A673 (cell line): ENCODE results near the gene NAGLU. TPM values are rescaled to one million over a fixed set of nuclear protein-coding genes. Genes with fewer than 3 reads are reported as not detected.
A peak's percentile ranks its signal among the peaks of the same experiment; 100 is the strongest.

Experiments
- BruUV-seq: library from RNA; stranded (reverse); fragments of 400-500 nt; replicated peaks from 2 replicates; lab custom pipeline; 2021; lab: Mats Ljungman, UMichigan
- CTCF ChIA-PET: fragments of 300-600 bp; sonication (Branson Sonifier 250); formaldehyde crosslinking; loops from one replicate; lab custom pipeline; 2022; ENCODE audit warnings: antibody characterized with exemption; lab: Charles Lee
- POLR2A ChIA-PET: fragments of 300-600 bp; sonication (Branson Sonifier 250); formaldehyde crosslinking; loops from one replicate; lab custom pipeline; 2022; ENCODE audit warnings: antibody characterized with exemption; ENCODE audit not compliant: low non-redundant PET; lab: Charles Lee
- DNase-seq: peaks from one replicate; pipeline ENCODE4 v3.0.0-alpha.2; 2015; ENCODE audit warnings: low spot score
- H3K27ac ChIP-seq: fragments of 200-600 bp; sonication (generic); 2 replicates; pipeline ENCODE4 v1.5.1; 2016; ENCODE audit warnings: mixed run types, low read depth, mild to moderate bottlenecking, mixed read lengths, antibody characterized with exemption, low read length; ENCODE audit not compliant: poor library complexity, severe bottlenecking
- H3K27me3 ChIP-seq: fragments of 200-600 bp; sonication (generic); replicated peaks from 2 replicates; pipeline ENCODE4 v1.6.1; 2017; ENCODE audit warnings: mixed run types, low read depth, mild to moderate bottlenecking, mixed read lengths, antibody characterized with exemption, low read length; ENCODE audit not compliant: insufficient read depth, poor library complexity
- H3K36me3 ChIP-seq: fragments of 200-600 bp; sonication (generic); 2 replicates; pipeline ENCODE4 v1.6.1; 2016; ENCODE audit warnings: mixed run types, mild to moderate bottlenecking, mixed read lengths, antibody characterized with exemption, low read length; ENCODE audit not compliant: insufficient read depth, poor library complexity, severe bottlenecking
- H3K4me1 ChIP-seq: fragments of 200-600 bp; sonication (generic); 2 replicates; pipeline ENCODE4 v1.6.1; 2017; ENCODE audit warnings: mixed run types, mild to moderate bottlenecking, mixed read lengths, antibody characterized with exemption, low read length; ENCODE audit not compliant: insufficient read depth, poor library complexity, severe bottlenecking
- H3K4me3 ChIP-seq: fragments of 200-600 bp; sonication (generic); 2 replicates; pipeline ENCODE4 v1.5.1; 2016; ENCODE audit warnings: low read depth, mixed run types, mild to moderate bottlenecking, mixed read lengths, low read length; ENCODE audit not compliant: poor library complexity, severe bottlenecking
- H3K9me3 ChIP-seq: fragments of 200-600 bp; sonication (generic); 2 replicates; pipeline ENCODE4 v1.6.1; 2016; ENCODE audit warnings: mixed run types, low read depth, mild to moderate bottlenecking, mixed read lengths, antibody characterized with exemption, low read length; ENCODE audit not compliant: poor library complexity, severe bottlenecking
- EZH2 ChIP-seq: fragments of 200-600 bp; sonication (generic); IDR thresholded peaks from 2 replicates; pipeline ENCODE4 v1.6.1; 2017; ENCODE audit warnings: borderline replicate concordance, low read depth, mild to moderate bottlenecking, mixed read lengths, antibody characterized with exemption, low read length; ENCODE audit not compliant: poor library complexity, severe bottlenecking
- intact Hi-C: fragments of 100-400 bp; cut with micrococcal nuclease; formaldehyde crosslinking; loops from one replicate; pipeline ENCODE4 v1.10.0; 2022; ENCODE audit not compliant: unreplicated experiment
- total RNA-seq: library from RNA; stranded (reverse); gene quantifications from 2 replicates; pipeline ENCODE4 v1.2.3, GENCODE V29; 2021
- TF ChIP-seq, protein P1 (sequence below): fragments of 300-800, 200-600 bp; sonication (generic); conservative IDR thresholded peaks from 2 replicates; pipeline ENCODE4 v1.5.1; 2017; ENCODE audit warnings: low read depth, mild to moderate bottlenecking, antibody characterized with exemption, low read length, moderate library complexity, mixed read lengths

Gene NAGLU
- total RNA-seq, 1 experiment from 2014 or later = 9.6 TPM

DNA sequence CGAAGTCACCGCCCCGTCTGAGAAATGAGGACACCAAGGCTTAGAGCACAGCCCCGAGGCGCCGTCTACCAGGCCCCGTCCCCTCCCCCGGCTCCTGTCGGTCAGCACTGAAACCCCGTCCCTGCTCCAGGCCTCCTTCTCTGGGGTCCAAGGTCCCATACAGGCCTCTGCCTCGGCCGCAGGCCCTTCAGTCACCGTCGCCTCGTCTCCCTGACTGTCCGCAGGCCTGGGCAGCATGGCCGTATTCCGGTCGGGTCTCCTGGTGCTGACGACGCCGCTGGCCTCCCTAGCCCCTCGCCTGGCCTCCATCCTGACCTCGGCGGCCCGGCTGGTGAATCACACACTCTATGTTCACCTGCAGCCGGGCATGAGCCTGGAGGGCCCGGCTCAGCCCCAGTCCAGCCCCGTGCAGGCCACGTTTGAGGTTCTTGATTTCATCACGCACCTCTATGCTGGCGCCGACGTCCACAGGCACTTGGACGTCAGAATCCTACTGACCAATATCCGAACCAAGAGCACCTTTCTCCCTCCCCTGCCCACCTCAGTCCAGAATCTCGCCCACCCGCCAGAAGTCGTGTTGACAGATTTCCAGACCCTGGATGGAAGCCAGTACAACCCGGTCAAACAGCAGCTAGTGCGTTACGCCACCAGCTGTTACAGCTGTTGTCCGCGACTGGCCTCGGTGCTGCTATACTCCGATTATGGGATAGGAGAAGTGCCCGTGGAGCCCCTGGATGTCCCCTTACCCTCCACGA is 26.5 kb downstream of the NAGLU start:
- POLR2A ChIA-PET = no interaction called here
- intact Hi-C loops = no loop called here
- TSS peak; percentile 60 for BruUV-seq
- no peaks in the 10 kb centered on the region for H3K27me3 ChIP-seq
- CTCF ChIA-PET = no interaction called here
- peak overlapping the region; percentile 85 for H3K27ac ChIP-seq
- TF ChIP-seq EZH2 = no peak
- TF ChIP-seq, protein P1, sequence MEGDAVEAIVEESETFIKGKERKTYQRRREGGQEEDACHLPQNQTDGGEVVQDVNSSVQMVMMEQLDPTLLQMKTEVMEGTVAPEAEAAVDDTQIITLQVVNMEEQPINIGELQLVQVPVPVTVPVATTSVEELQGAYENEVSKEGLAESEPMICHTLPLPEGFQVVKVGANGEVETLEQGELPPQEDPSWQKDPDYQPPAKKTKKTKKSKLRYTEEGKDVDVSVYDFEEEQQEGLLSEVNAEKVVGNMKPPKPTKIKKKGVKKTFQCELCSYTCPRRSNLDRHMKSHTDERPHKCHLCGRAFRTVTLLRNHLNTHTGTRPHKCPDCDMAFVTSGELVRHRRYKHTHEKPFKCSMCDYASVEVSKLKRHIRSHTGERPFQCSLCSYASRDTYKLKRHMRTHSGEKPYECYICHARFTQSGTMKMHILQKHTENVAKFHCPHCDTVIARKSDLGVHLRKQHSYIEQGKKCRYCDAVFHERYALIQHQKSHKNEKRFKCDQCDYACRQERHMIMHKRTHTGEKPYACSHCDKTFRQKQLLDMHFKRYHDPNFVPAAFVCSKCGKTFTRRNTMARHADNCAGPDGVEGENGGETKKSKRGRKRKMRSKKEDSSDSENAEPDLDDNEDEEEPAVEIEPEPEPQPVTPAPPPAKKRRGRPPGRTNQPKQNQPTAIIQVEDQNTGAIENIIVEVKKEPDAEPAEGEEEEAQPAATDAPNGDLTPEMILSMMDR = no peak
- H3K9me3 ChIP-seq = no peaks in the 10 kb centered on the region
- peak; percentile 17 for DNase-seq
- H3K4me3 ChIP-seq = peak overlapping the region; percentile 83
- peaks cover 10% of the 10 kb centered on the region for H3K4me1 ChIP-seq
- peaks cover 13% of the 10 kb centered on the region for H3K36me3 ChIP-seq

DNA sequence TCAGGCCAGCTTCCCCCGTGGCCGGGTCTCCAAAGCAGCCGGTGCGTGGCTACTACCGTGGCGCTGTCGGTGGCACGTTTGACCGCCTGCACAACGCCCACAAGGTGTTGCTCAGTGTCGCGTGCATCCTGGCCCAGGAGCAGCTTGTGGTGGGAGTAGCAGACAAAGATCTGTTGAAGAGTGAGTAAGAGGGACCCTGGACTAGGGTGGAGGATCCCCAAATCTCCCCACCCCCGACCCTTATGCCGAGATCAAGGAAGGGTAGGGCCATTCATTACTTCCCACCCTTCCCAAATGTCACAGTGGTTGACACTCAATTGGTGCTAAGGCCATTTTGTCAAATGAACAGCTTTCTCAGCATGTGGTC is 27.1 kb downstream of the NAGLU start:
- POLR2A ChIA-PET = no interaction called here
- CTCF ChIA-PET = no interaction called here
- H3K4me3 ChIP-seq = peak overlapping the region; percentile 83
- no peaks in the 10 kb centered on the region for H3K27me3 ChIP-seq
- H3K9me3 ChIP-seq = no peaks in the 10 kb centered on the region
- peaks cover 10% of the 10 kb centered on the region for H3K4me1 ChIP-seq
- TF ChIP-seq, protein P1 = no peak
- no peak for TF ChIP-seq EZH2
- H3K36me3 ChIP-seq = peaks cover 13% of the 10 kb centered on the region
- intact Hi-C loops = no loop called here
- DNase-seq = no peak
- no TSS peak for BruUV-seq
- H3K27ac ChIP-seq = peak overlapping the region; percentile 85

DNA sequence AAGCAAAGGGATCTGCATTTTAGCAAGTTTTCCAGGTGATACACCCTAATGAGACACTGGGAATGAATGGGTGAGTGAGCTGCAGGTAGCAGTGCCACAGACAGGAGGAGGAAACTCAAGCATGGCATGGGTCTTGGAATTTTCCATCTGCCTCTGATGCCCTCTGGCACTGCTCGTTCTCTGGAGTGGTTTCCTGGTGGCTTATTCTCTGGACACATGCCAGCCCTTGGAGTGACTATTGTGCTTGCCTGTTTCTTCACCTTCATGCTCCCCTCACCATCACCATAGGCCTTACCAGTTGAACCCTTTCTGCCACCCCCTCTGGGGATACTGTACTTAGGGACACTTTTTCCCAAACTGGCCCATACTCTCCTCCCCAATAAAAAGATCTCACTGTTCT is 27.5 kb downstream of the NAGLU start:
- peak overlapping the region; percentile 83 for H3K4me3 ChIP-seq
- POLR2A ChIA-PET = no interaction called here
- H3K9me3 ChIP-seq = no peaks in the 10 kb centered on the region
- BruUV-seq = no TSS peak
- H3K36me3 ChIP-seq = peaks cover 15% of the 10 kb centered on the region
- TF ChIP-seq EZH2 = no peak
- TF ChIP-seq, protein P1 = no peak
- H3K4me1 ChIP-seq = peaks cover 10% of the 10 kb centered on the region
- peak; percentile 23 for DNase-seq
- intact Hi-C loops = no loop called here
- H3K27ac ChIP-seq = no peak overlapping the region
- CTCF ChIA-PET = no interaction called here
- H3K27me3 ChIP-seq = no peaks in the 10 kb centered on the region
